HepG2 (cell line): ENCODE results near the gene CGB5. TPM values are rescaled to one million over a fixed set of nuclear protein-coding genes. Genes with fewer than 3 reads are reported as not detected.

ENCODE experiments used
- CEBPG ChIP-seq: IDR thresholded peaks from 2 replicates; pipeline ENCODE4 v1.6.1; 2016
- HES4 ChIP-seq: sonication (generic); formaldehyde crosslinking; IDR thresholded peaks from 2 replicates; pipeline ENCODE4 v1.9.0; 2021; ENCODE audit warnings: mild to moderate bottlenecking, missing genetic modification reagents, borderline replicate concordance
- KAT7 ChIP-seq: IDR thresholded peaks from 2 replicates; pipeline ENCODE4 v1.6.1; 2018; ENCODE audit warnings: borderline replicate concordance, missing compliant biosample characterization
- KDM5A ChIP-seq: fragments of 200-600 bp; sonication (generic); IDR thresholded peaks from 2 replicates; pipeline ENCODE4 v1.7.0; 2018; ENCODE audit warnings: antibody characterized with exemption, mild to moderate bottlenecking, low read length, borderline replicate concordance
- SPEN ChIP-seq: sonication (generic); formaldehyde crosslinking; IDR thresholded peaks from 2 replicates; pipeline ENCODE4 v1.5.1; 2020; ENCODE audit warnings: low read depth, mild to moderate bottlenecking, missing genetic modification reagents
- ZNF337 ChIP-seq: sonication (generic); formaldehyde crosslinking; IDR thresholded peaks from 2 replicates; pipeline ENCODE4 v1.5.1; 2020; ENCODE audit warnings: missing genetic modification reagents, low read depth, mild to moderate bottlenecking, borderline replicate concordance
- ZNF572 ChIP-seq: sonication (generic); formaldehyde crosslinking; IDR thresholded peaks from 2 replicates; pipeline ENCODE4 v1.5.1; 2020; ENCODE audit warnings: mild to moderate bottlenecking, missing genetic modification reagents
- polyA plus RNA-seq, 8 experiments: library from polyadenylated mRNA; depleted of rRNA in 3 of 8; stranded (reverse) in 7 of 8; unstranded in 1 of 8; fragments of >200 nt; fragmentation: Illumina TruSeq in 4 of 8; extraction: Trizol in 4 of 8; gene quantifications; 2 replicates each; pipeline versions ENCODE4 v1.2.1 to v1.2.3, GENCODE V29; 2011 to 2016; ENCODE audit warnings: low read depth in 4 of 8, missing spikeins in 1 of 8, mixed read lengths in 1 of 8; ENCODE audit not compliant: insufficient read depth in 1 of 8
- total RNA-seq, 5 experiments: library from RNA; depleted of rRNA; stranded (reverse); fragments of >200 nt; fragmentation: Illumina TruSeq; extraction: Trizol; gene quantifications; 2 replicates each; pipeline ENCODE4 v1.2.3, GENCODE V29; 2016; ENCODE audit warnings: low read depth in 1 of 5
- TF ChIP-seq, protein P1 (sequence below): sonication (generic); formaldehyde crosslinking; IDR thresholded peaks from 2 replicates; pipeline ENCODE4 v1.8.0; 2023; ENCODE audit warnings: mild to moderate bottlenecking, missing genetic modification reagents
- TF ChIP-seq, protein P2 (sequence below): sonication (generic); formaldehyde crosslinking; IDR thresholded peaks from 2 replicates; pipeline ENCODE4 v1.4.0; 2020; ENCODE audit warnings: missing genetic modification reagents, borderline replicate concordance
- TF ChIP-seq, protein P3 (sequence below): sonication (generic); formaldehyde crosslinking; IDR thresholded peaks from 2 replicates; pipeline ENCODE4; 2020; ENCODE audit warnings: missing genetic modification reagents, mild to moderate bottlenecking, borderline replicate concordance

The CGB5 gene
- total and polyA plus RNA-seq, 2 of the 13 experiments (the other 11 are each of a cell fraction or from before 2014, with no cell fraction given) = not detected

GRCh38 chr19:48994035-48994386, 49.6 kb upstream of the CGB5 start (continued):
- TF ChIP-seq, protein P1, sequence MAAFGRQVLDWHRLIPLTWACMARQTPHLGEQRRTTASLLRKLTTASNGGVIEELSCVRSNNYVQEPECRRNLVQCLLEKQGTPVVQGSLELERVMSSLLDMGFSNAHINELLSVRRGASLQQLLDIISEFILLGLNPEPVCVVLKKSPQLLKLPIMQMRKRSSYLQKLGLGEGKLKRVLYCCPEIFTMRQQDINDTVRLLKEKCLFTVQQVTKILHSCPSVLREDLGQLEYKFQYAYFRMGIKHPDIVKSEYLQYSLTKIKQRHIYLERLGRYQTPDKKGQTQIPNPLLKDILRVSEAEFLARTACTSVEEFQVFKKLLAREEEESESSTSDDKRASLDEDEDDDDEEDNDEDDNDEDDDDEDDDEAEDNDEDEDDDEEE (CRISPR knock-in tag) = 0 out of 2 replicates have a peak, but pooled peaks have one; percentile 5
- TF ChIP-seq KDM5A (peak; percentile 79), KAT7 (0 out of 2 replicates have a peak, but pooled peaks have one; percentile 55), HES4 (0 out of 2 replicates have a peak, but pooled peaks have one; percentile 38), ZNF572 (CRISPR knock-in tag) (0 out of 2 replicates have a peak, but pooled peaks have one; percentile 63), CEBPG (CRISPR knock-in tag) (no peak), ZNF337 (CRISPR knock-in tag) (0 out of 2 replicates have a peak, but pooled peaks have one; percentile 28), SPEN (CRISPR knock-in tag) (0 out of 2 replicates have a peak, but pooled peaks have one; percentile 5)
- TF ChIP-seq, protein P2, sequence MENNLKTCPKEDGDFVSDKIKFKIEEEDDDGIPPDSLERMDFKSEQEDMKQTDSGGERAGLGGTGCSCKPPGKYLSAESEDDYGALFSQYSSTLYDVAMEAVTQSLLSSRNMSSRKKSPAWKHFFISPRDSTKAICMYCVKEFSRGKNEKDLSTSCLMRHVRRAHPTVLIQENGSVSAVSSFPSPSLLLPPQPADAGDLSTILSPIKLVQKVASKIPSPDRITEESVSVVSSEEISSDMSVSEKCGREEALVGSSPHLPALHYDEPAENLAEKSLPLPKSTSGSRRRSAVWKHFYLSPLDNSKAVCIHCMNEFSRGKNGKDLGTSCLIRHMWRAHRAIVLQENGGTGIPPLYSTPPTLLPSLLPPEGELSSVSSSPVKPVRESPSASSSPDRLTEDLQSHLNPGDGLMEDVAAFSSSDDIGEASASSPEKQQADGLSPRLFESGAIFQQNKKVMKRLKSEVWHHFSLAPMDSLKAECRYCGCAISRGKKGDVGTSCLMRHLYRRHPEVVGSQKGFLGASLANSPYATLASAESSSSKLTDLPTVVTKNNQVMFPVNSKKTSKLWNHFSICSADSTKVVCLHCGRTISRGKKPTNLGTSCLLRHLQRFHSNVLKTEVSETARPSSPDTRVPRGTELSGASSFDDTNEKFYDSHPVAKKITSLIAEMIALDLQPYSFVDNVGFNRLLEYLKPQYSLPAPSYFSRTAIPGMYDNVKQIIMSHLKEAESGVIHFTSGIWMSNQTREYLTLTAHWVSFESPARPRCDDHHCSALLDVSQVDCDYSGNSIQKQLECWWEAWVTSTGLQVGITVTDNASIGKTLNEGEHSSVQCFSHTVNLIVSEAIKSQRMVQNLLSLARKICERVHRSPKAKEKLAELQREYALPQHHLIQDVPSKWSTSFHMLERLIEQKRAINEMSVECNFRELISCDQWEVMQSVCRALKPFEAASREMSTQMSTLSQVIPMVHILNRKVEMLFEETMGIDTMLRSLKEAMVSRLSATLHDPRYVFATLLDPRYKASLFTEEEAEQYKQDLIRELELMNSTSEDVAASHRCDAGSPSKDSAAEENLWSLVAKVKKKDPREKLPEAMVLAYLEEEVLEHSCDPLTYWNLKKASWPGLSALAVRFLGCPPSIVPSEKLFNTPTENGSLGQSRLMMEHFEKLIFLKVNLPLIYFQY = 0 out of 2 replicates have a peak, but pooled peaks have one; percentile 32
- TF ChIP-seq, protein P3, sequence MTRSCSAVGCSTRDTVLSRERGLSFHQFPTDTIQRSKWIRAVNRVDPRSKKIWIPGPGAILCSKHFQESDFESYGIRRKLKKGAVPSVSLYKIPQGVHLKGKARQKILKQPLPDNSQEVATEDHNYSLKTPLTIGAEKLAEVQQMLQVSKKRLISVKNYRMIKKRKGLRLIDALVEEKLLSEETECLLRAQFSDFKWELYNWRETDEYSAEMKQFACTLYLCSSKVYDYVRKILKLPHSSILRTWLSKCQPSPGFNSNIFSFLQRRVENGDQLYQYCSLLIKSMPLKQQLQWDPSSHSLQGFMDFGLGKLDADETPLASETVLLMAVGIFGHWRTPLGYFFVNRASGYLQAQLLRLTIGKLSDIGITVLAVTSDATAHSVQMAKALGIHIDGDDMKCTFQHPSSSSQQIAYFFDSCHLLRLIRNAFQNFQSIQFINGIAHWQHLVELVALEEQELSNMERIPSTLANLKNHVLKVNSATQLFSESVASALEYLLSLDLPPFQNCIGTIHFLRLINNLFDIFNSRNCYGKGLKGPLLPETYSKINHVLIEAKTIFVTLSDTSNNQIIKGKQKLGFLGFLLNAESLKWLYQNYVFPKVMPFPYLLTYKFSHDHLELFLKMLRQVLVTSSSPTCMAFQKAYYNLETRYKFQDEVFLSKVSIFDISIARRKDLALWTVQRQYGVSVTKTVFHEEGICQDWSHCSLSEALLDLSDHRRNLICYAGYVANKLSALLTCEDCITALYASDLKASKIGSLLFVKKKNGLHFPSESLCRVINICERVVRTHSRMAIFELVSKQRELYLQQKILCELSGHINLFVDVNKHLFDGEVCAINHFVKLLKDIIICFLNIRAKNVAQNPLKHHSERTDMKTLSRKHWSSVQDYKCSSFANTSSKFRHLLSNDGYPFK (CRISPR knock-in tag) = no peak
- TF ChIP-seq, all 625 proteins: peak for 12
